G401.6 (cell line): ENCODE results near the gene FXYD5.

Experiments
- FAIRE-seq: peaks from 2 replicates; lab custom pipeline; 2012; peaks lifted over from hg19 to GRCh38; lab: Jason Lieb, UNC

FXYD5 gene, protein sequence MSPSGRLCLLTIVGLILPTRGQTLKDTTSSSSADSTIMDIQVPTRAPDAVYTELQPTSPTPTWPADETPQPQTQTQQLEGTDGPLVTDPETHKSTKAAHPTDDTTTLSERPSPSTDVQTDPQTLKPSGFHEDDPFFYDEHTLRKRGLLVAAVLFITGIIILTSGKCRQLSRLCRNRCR

DNA sequence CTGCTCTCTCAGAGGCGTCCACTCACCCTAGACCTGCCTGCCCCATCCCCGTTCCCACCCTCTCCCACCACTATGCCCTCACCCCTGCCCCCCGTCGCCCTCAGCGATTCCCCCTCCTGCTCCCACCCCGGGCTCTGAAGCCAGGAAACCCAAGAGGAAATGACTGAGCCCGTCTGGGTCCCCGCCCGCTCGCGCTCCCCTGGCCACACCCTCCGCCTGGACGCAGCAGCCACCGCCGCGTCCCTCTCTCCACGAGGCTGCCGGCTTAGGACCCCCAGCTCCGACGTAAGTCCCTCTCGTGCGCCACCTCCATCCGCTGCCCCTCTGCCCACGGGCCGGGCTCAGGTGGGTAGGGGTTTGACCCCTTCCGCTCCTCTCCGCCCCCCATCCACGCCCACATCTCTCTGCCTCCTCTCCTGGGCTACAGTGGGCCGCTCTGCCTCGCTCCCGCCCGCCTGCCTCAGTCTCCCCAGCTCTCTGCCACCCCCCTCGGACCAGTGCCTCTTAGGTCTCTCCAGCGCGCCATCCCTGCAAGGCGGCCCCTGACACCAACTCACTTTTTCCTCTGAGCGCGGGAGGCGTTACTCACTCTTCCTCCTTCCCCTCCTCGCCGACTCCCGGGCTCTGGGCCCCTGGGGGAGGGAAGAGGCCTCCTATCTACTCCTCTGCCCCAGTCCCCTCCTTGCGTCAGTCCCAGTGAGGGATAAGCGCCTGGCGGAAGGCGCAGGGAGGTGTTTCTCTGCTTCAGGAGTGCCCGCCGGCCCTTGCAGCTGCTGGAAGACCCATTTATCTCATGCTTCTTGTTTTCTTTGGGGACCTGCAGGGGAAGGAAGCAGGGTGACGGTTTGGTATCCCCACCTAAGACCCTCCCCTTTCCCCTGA, at the start of gene FXYD5:
FXYD5 (plus strand) TSS at position 211 of the 882 bp plus-strand sequence. CDS start 816 bp downstream, outside the sequence.
- no peak for FAIRE-seq

- FAIRE-seq: no peak
These were observed 49.5 kb upstream of the FXYD5 start for GRCh38 chr19:35105047-35105410.

DNA sequence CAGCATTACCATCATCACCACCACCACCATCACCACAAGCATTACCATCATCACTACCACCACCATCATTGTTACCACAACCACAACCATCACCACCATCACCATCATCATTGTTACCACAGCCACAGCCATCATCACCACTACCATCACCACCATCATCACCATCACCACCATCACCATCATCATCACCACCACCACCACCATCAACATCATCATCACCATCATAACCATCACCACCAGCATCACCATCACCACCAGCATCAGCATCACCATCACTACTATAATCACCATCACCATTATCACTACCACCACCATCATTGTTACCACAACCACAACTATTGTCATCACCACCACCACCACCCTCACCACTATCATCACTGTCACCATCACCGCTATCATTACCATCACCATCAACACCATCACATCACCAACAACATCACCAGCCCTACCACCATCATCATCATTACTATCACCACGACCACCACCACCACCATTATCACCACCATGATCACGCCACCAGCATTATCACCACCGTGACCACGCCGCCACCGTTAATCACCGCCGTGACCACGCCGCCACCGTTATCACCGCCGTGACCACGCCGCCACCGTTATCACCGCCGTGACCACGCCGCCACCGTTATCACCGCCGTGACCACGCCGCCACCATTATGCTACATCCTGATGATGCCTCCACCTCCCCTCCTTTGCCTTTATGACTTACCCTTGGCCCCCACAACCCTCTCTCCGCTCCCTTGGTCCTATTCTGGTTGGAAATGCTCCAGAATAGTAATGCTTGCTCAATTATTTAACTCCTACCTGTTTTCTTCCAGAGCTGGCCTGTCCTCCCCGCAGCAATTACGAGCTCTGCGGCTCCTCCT, 48.9 kb upstream of the FXYD5 start:
- no peak for FAIRE-seq

DNA sequence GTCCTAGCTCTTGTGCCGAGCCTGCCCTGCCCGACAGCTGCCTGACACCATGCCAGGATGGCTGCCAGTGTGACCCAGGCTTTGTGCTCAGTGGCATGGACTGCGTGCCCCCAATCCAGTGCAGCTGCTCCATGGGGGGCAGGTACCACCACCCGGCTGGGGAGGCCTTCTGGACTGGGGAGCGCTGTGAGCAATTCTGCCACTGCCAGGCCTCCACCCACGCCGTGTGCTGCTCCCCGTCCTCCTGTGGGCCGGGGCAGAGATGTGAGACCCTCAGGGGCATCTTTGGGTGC, 48.3 kb upstream of the FXYD5 start:
- no peak for FAIRE-seq

DNA sequence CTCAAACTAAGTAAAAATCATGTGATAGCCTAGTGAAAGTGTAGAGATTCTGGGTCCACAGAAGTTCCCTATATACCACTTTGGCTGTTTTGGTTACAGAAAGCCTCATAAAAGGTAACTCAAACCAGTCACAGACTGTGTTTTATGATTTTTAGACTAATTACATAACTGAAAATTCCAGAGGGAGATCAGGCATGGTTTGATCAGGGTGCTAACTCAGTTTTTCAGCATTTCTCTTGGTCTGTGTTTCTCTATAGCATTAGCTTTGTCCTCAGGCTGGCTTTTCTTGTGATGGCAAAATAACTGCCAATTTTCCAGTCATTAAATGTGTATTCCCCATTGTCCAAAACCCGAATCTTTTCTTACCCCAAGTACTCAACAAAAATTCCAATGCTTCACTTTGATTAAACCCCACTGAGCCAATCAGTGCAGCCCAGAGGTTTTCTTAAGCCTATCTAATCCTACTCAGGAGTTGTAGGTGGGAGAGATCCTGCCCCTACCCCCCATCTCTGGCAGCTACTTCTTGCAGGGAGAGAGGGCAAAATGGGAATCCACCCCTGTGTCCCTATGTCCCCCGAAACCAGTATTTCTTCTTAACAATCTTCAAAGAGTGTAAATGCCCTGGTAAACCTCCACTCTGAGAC, 47.5 kb upstream of the FXYD5 start:
- no peak for FAIRE-seq

DNA sequence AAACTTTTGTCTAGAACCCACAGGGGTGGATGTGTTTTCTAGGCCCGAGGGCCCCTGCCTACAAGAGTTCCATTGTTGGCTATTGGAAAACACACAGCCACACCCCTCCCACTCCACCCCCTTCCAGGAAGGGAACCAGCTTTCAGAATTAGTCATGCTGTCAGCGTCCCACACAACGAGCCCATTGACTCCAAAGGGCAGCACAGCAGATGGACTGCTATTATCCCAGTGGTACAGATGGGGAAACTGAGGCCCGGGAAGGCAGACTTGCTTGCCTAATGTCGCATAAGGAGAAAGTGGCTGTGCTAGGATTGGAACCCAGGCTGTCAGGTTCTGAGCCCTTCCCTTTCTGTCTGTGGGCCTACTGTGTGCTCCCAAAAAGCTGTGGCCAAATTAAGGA, 47.0 kb upstream of the FXYD5 start:
- no peak for FAIRE-seq

DNA sequence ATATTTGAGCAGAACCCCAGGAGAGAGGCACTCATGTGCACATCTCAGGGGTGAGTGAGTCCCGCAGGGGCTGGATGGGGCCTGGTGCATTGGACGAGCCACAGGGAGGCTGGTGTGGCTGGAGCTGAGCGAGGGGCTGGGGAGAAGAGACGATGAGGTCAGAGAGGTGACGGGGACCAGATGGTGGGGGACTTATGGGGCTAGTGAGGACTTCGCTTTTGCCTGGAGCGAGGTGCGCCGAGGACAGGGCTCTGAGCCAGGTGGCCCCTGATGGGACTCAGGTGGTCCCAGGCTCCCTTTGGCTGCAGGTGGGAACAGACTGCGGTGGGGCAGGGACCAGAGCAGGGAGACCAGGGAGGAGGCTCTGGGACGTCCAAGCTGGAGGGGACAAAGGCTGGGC, 45.8 kb upstream of the FXYD5 start:
- no peak for FAIRE-seq

- FAIRE-seq: no peak
These were observed 45.0 kb upstream of the FXYD5 start for GRCh38 chr19:35109395-35110112.

DNA sequence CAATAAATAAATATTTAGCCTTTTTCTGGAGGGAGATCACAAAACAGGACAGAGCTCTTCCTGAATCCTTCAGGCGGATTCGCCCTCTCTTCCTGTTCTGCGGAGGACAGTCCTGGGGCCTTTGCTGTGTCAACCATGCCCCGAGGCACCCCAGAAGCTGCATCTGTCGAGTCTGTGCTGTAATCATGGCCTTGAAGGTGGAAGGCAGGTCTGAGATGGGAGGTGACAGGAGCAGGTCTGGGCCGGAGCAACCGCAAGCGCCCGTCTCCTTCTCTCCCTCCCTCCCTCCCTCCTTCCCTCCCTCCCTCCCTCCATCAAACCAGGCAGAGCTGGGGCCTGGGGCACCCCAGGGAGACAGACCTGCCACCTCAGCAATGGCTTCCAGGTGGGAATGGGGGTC, 43.6 kb upstream of the FXYD5 start:
- no peak for FAIRE-seq

DNA sequence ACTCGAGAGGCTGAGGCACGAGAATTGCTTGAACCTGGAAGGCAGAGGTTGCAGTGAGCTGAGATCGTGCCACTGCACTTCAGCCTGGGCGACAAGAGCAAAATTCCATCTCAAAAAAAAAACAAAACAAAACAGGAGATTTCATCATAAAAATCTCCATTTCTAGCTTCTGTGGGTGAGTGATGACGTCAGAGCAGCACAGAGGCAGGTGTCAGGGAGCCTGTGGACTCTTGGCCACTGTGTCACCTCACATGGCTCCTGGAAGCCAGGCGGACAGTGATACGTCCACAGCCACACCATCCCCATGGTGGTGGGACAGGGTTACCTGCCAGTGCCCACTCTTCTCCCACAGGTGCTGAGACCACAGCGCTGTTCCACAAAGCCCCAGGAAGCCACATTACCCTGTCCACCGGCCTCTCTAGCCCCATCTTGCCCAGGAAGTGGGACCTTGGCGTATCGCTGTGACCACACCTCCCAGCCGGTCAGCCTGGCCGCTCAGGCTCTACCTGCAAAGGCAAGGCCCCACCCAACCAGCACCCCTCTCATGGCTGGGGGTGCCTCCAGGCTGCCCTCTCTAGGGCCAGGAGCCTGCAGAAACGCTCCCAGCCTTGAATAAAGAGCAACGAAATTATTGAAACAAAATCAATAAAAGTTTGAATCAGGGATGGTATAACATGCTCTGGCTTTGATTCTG, 41.4 kb upstream of the FXYD5 start:
- FAIRE-seq: no peak

DNA sequence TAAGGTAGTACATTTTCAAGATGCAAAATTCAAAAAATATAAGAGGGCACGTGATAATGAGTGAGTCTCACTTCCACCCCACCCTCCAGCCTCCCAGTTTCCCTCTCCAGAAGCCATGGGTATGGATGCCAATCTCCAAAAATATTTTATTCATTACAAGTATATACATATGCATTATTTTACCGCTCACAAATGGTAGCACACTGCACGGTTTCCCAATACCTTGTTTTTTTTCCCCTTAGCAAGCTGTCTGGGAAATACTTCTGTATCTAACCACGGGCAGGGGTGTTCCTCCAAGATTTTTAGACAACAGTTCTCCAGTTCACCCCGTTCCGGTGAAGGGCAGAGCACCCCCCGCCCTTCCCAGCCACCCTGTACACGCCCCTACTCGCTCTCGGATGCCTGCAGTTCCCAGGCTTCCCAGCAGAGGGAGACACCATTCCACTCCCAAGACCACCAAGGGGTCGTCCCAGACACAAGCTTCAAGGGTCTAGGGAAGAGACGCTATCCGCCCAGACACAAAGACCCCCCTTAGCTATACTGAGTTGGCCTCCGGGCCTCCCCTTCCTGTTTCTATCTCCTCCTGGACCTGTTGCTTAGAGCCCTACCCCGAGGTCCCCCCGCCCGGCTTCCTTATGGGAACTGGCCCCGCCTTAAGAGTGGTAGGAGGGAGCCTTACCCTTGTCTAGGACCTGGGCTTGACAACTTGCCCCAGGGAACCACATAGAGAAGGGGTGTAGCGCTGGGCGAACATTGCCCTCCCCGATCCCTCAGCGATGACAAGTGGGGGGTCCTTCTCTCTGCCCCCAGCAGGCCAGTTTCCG, 40.0 kb upstream of the FXYD5 start:
- no peak for FAIRE-seq

DNA sequence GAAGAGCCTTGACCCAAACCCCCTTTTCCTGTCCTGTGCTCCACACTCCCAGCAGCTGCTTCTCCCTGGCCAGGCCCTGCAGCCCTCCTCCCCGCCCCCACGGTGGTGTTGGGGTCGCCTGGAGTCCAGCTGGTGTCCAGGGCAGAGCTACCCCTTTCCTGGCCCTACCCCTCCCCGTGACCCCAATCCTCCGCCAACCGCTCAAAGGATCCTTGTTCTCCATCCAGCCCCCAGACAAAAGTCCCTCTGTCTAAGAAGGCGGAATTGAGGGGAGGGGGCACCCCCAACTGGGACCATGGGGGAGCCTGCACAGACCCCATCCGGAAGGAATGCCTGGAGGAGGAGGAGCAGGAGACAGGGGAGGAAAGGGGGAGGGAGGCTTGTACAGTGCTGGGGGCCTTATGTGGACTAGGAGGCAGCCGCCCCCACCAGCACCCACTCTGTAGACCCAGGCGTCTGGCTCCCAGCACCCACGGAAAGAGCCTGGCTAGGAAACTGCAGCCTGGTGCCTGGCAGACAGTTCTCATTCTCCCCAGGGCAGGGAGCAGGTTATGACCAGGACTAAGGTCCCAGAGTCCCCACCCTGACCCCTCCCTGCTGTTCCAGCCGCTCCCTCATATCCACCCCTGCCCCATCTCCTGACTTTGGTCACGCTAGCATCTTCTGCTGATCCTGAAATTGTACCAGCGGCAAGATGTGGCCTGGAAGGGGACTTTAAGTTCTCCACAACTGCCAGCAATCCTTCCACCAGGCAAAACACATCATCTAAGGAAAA, 39.2 kb upstream of the FXYD5 start, which contains the start of gene FXYD3:
FXYD3 (plus strand) TSS at position 647 of the 775 bp plus-strand sequence. CDS start 3,554 bp downstream, outside the sequence.
- no peak for FAIRE-seq

DNA sequence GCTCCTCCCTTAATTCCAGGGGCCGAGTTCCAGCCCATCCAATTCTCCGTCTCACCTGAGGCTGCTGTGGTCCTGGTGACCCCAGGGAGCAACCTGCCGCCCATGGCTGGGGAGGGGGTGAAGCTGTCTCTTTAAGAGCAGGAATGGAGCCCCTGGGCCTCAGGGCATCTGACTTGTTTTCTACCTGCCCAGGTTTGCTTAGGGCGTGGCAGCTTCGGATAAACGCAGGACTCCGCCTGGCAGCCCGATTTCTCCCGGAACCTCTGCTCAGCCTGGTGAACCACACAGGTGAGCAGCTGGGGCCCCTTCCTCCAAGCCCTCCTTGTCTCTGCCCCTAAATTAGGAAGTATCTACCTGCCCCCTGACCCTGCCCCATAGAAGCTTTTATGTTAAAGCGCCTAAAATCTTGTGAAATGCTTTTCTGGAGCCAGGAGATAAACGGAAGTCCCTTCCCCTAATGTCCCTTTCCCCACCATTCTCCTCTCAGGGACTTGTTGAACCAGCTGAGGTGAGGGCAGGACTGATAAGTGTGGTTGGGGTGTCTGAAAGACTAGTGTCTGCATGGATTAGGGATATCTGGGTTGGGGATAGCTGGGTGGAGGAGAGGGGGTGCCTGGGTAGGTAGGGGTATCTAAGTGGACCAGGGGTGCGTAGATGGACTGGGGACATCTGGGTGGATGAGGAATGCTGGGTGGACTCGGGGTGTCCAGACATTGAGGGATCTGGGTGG, 38.3 kb upstream of the FXYD5 start:
- FAIRE-seq: no peak

DNA sequence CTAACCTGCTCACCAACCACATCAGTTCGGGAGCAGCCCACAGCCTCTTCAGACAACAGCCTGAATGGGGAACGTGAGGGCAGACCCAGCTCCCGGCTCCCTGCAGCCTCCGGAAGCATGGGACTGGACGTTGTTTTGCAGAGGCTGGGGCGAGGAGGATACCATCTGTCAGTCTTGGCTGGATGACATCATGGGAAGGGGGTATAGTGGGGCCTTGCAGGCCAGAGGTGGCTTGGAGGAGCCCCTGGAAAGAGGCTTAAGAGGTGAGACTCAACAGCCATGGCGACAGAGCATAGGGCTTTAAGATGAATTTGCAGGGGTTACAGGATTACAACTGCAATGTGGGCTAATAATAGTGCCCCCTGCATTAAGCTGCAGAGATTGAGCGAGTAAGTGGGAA, 37.4 kb upstream of the FXYD5 start:
- FAIRE-seq: no peak

GRCh38 chr19:35117799-35118198, 36.7 kb upstream of the FXYD5 start:
- FAIRE-seq: no peak

GRCh38 chr19:35118268-35119020, 36.1 kb upstream of the FXYD5 start:
- FAIRE-seq: no peak

DNA sequence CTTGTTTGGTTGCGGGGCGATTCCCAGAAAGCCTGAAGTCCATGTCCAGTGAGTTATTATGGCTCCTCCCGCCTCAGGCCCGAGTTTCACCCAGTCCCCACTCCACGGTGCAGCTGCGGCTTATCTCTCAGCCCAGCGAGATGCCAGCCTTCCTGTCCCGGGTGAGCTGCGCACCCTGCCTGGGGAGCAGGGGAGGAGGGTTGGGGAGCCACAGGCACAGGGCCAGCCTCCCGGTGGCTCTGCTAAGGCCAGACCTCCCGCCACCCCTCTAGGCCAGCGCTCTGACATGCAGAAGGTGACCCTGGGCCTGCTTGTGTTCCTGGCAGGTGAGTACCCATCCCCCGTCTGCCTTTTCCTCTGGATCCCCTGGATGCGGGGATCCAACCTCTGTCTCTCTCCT, 35.4 kb upstream of the FXYD5 start:
- FAIRE-seq: no peak

DNA sequence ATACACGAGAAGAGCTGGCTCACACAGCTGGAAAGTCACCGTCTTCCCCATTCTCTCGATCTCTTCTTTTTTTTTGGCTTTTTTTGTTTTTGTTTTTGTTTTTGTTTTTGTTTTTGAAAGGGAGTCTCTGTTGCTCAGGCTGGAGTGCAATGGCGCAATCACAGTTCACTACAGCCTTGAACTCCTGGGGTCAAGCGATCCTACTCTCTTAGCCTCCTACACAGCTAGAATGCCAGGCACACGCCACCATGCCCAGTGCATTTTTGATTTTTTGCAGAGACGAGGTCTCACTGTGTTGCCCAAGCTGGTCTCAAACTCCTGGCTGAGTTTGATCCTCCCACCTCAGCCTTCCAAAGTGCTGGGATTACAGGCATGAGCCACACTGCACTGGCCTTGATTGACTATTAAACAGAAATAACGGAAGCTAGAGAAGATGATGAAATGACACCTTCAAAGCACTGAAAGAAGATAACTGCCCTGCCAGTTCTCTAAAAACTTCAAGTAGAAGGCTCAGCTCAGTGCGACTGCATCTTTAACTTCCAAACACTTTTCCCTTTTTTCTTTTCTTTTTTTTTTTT, 34.9 kb upstream of the FXYD5 start:
- FAIRE-seq: no peak
